HG02970 (cell line): ENCODE measurements around the gene AZGP1.
"Not testable (repeated sequence)": the region's sequence is repeated elsewhere in the genome, so short reads cannot be mapped to it uniquely, and the experiment has no call there.

Experiments
- ATAC-seq: cut with Tn5 transposase; IDR thresholded peaks from one replicate; pipeline ENCODE4 v1.9.1; 2021; ENCODE audit warnings: mild to moderate bottlenecking, moderate library complexity, moderate number of reproducible peaks; ENCODE audit not compliant: unreplicated experiment, low FRiP score

The AZGP1 gene

GRCh38 chr7:100000239-100000638 lies 24.4 kb upstream of the AZGP1 start:
- ATAC-seq, result no peak

DNA sequence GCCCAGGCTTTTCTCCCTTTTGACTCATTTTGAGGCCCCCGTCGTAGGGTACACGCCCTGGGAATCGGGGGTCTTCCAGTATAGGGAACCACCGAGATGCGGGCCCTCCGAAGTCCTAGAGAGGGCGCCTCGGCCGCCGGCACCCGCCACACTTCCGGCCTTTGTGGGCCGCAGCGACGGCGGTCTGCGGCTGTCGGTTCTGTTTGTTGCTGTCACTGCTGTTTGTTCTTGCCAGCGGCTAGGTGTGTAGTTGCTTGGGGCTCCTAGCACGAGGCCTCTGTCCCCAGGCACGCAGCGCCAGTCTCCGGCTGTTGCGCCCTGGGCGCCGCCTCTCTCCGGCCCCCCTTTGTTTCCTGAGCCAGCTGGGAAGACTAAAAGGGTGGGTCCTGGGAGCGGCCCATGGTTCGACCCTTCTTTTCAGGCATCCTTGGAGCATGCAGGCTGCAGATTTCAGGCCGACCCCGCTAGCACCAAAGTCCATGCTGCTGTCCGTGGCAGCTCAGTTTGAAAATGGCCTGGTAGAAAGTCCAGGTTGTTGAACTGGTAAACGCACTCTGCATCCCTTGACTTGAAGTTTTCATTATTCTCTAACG lies 21.8 kb upstream of the AZGP1 start:
- no peak for ATAC-seq

DNA sequence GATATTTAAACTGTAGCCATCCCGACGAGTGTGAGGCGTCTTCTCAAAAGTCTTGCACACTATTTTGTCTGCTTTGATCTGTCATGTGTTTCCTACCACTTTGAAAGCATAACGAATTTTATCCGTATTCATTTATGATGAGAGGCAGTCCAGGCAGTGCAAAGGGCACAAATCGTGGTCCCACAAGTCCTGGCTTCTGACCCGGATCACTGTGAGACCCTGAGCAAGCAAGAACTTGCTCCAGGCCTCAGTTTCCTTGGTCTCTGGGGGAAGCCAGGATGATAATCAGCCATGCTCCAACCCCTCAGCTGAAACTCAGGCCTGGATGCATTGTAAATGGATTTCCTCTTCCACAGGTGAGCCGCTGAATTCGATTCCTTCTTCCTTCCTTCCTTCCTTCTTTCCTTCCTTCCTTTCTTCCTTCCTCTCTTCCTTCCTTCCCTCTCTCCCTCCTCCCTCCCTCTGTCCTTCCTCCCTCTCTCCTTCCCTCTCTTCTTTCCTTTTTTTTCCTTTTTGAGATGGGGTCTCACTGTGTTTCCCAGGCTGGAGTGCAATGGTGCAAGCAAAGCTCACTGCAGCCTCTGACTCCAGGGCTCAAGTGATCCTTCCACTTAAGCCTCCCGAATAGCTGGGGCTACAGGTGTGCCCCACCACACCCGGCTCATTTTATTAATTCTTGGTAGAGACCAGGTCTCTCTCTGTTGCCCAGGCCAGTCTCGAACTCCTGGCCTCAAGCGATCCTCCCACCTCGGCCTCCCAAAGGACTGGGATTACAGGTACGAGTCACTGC lies 21.1 kb upstream of the AZGP1 start:
- ATAC-seq, result no peak

- no peak for ATAC-seq
Measured at GRCh38 chr7:99994819-99995218, 19.0 kb upstream of the AZGP1 start.

GRCh38 chr7:99992330-99993038 lies 16.7 kb upstream of the AZGP1 start:
- ATAC-seq, result no peak

DNA sequence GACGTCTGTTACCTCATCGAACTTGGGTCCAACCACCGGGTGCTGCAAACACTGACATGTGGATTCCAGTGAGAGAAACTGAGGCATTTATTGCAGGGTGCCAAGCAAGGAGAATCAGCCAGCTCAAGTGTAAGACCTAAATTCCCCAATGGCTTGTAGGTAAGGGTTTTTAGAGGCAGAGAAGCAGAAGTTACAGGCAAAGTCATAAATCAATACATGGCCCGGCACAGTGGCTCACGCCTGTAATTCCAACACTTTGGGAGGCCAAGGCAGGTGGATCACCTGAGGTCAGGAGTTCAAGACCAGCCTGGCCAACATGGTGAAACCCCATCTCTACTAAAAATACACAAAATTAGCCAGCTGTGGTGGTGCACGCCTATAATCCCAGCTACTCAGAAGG lies 15.7 kb upstream of the AZGP1 start:
- ATAC-seq, result not testable (repeated sequence)

DNA sequence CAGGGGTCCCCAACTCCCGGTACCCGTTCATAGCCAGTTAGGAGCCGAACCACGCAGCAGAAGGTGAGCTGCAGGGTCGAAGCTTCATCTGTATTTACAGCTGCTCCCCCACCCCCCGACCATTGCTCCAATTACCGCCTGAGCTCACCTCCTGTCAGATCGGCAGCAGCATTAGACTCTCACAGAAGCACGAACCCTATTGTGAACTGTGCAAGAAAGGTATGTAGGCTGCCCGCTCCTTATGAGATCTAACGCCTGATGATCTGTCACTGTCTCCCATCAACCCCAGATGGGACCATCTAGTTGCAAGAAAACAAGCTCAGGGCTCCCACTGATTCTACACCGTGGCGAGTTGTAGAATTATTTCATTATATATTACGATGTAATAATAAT lies 14.6 kb upstream of the AZGP1 start:
- no peak for ATAC-seq

- ATAC-seq, result no peak
Measured at GRCh38 chr7:99987846-99988245, 12.0 kb upstream of the AZGP1 start.

GRCh38 chr7:99987306-99987705 lies 11.5 kb upstream of the AZGP1 start:
- not testable (repeated sequence) for ATAC-seq

- no peak for ATAC-seq
Measured at GRCh38 chr7:99984593-99984992, 8.8 kb upstream of the AZGP1 start.

- ATAC-seq, result not testable (repeated sequence)
Measured at GRCh38 chr7:99981066-99981465, 5.2 kb upstream of the AZGP1 start.

DNA sequence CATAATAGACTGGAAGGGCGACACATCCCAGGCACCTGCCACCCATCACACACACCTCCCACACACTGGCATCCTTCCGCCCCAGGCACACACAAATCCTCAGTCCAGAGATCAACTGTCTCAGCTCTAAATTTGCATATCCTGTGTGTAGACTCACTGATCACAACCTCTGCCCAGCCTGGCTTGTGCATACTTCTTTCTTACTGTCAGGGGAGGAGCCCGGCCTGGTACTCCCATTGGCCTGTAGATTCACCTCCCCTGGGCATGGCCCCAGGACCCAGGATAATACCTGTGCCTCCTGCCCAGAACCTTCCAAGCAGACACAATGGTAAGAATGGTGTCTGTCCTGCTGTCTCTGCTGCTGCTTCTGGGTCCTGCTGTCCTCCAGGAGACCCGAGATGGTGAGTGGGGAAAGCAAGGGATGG lies 4.6 kb upstream of the AZGP1 start:
- ATAC-seq, result not testable (repeated sequence)

DNA sequence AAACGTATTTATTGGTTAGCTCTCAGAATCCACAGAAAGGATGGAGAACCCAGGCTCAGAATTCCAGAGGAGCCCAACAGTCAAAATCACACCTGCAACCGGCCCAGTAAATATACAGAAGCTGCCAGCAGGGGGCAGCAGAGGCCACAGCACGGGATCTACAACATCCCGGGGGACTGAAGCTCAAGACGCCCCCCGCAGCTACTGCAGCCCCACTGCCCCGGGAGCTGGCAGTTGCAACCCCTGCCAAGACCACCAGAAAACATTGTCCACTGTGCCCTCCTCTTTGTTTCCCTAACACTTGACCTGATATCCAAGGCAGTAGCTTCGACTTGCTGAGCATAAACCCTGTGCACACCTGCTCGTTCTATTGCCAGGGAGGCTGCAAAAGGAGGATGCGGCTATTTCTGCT lies 4.0 kb upstream of the AZGP1 start:
- ATAC-seq, result not testable (repeated sequence)

- ATAC-seq, result no peak
Measured at GRCh38 chr7:99976626-99977025, 795 bp upstream of the AZGP1 start.

DNA sequence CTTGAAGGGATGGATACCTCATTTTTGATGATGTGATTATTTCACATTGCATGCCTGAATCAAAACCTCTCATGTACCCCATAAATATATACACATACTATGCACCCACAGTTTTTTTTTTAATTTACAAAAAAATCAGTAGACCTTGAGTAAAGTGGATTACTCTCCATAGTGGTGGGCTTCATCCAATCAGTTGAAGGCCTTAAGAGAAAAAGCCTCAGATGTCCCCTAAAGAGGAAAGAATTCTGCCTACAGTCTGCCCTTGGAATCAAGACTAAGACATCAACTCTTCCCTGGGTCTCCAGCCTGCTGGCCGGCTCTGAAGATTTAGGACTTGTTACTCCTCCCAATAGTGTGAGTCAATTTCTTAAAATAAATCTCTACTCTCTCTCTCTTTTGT lies 1.1 kb downstream of the AZGP1 start:
- ATAC-seq, result no peak

DNA sequence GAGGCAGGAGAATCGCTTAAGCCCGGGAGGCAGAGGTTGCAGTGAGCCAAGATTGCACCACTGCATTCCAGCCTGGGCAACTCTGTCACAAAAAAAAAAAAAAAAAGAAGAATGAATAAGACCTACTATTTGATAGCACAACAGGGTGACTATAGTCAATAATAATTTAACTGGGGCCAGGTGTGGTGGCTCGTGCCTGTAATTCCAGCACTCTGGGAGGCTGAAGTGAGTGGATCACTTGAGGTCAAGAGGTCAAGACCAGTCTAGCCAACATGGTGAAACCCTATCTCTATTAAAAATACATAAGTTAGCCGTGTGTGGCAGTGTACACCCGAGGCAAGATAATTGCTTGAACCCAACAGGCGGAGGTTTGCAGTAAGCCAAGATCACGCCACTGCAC lies 2.0 kb downstream of the AZGP1 start:
- not testable (repeated sequence) for ATAC-seq

- ATAC-seq, result no peak
Measured at GRCh38 chr7:99971242-99971641, 4.6 kb downstream of the AZGP1 start.

DNA sequence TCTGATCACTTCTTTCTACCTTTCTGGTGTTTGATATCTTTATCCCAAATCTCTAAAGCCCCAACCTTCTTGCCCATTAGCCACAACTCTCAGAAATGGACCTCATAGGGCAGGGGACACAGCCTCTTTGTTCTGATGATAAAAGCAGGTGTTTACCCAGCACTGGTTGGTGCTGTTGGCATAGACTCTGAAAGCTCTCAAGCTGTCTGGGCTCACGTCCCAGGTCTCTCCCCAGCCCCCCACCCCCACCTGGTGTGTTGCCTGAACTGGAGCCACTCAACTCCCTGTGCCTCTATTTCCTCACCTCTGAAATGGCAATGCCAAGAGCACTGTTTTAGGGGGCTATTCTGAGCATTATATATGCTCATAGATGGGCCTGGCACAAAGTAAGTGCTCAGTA lies 6.0 kb downstream of the AZGP1 start:
- not testable (repeated sequence) for ATAC-seq

DNA sequence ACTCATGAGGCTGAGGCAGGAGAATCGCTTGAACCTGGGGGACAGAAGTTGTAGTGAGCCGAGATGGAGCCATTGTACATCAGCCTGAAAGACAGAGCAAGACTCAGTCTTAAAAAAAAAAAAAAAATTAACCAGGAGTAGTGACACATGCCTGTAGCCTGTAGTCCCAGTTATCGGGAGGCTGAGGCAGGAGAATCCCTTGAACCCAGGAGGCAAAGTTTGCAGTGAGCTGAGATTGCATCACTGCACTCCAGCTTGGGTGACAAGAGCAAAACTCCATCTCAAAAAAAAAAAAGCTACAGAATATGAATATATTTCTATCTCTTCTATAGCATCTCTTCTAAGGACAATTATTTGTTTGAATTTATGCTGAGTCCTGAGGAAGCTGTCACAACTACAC lies 6.5 kb downstream of the AZGP1 start:
- ATAC-seq, result no peak

GRCh38 chr7:99958564-99959227 lies 17.1 kb downstream of the AZGP1 start:
- ATAC-seq, result no peak

DNA sequence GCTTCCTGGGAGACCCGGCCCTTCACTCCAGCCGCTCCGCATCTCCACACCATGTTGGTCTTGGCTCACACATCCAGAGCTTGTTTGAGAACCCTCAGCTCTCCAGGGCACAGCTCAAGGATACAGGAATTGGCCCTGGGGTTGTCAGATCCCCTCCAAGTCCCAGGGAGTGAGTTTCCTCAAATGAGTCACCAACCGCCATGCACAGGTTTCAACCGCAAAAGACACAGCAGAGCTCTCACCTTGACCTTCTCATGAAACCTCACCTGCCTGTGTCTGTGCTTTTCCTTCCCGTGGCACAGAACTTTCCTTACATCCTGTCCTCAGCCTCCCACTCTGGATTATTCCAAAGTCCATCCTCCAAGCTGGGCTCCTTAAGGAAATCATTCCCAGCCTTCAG lies 20.6 kb downstream of the AZGP1 start:
- no peak for ATAC-seq
